DMS79 (cell line): ENCODE measurements around the gene JUP.

Source experiments
- DNase-seq: peaks from one replicate; lab custom pipeline; 2025; lab: John Stamatoyannopoulos, UW

JUP gene

DNA sequence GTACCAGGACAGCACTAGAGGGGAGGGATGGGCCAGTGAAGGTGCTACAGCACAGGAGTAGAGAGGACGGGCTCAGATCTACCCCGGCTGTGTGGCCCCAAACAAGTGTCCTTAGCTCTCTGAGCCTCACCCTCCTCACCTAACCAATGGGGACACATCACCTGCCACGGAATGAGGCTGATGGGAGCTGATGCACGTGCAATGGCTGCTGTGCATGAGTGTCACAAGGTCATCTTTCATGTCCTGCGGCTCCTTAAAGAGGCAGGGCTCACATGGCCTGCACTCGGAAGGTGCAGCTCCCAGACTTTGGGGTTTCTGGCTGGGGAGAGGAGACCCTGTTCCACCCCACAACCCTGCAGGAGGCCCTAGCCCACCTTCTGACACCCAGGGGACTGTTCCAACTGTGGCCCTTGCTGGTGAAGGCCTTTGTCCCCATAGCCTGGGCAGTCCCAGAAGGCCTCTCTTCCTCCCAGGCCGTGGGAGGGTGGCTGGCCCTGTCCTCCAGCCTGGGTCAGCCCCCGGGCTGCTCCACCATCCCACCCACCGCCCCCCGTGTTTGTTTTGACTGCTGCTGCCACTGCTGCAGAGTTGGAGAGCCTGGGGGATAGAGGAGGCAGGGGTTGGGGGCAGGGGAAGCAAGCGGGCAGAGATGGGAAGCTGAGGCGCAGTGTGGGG lies 62.6 kb downstream of the JUP start:
- no peak for DNase-seq

DNA sequence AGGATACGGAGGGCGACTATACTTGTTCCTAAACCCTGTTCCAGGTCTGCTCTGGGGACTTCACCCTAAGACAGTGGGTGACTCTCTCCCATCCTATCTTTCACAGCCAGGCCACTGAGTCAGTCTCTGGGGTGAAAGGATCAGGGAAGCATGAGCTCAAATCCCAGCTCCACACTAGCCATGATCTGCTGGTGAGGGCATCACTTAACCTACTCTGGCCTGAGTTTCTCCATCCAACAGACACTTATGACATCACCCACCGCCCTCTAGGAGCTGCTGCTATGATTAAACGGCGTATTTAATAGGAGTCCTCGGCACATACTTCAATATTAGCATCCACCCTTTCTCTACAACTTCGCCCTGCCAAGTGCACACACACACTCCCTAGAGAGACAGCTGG lies 64.3 kb downstream of the JUP start:
- no peak for DNase-seq

DNA sequence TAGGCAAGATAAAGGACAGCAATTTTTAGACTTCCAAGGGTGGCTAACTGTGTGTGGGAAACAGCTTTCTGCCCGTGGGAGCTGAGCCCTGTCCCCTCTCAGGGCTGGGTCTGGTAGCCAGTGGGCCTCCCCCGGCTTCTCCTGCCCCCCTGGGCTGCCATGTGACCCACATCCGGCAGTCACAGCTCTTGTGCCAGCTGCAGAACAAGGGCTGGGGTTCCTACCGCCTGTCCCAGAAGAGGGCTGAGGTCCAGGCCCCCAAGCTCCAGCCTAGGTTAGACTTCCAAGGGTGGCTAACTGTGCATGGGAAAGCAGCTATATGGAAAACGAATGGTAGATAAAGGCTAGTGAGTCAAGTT lies 68.2 kb downstream of the JUP start:
- DNase-seq, result no peak

DNA sequence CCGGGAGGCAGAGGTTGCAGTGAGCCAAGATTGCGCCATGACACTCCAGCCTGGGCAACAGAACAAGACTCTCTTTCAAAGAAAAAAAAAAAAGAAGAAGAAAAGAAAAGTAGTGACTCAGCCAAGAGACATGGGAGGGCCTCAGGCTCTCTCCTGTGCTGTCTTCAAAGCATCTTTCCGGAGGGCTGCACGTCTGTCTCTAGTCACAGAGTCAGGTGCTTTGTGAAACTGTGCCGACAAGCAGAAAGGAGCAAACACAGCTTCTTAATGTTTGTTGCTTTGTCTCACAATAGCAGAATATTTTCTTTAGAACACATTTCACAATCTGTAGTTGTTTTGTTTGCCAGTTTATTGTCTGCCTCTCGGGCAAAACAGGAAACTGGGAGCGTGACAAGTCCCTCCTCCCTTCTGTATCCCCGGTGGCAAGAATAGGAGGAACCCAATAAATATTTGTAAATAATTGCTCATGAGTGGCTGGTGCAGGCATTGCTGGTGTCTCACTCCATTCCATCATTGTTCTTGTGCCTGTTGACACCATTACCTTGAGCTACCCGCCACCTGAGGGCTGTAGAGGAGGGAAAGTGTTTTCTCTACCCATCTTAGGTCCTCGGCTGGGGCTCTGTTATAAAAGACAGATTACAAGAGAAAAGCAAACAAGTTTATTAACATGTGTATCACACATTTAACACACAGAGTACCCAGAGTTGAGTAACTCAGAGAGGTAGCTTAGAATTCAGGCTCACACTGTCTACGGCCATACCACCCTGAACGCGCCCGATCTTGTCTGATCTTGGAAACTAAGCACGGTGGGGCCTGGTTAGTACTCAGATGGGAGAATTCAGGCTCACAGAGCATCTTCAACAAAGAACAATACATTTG lies 68.9 kb downstream of the JUP start:
- no peak for DNase-seq

DNA sequence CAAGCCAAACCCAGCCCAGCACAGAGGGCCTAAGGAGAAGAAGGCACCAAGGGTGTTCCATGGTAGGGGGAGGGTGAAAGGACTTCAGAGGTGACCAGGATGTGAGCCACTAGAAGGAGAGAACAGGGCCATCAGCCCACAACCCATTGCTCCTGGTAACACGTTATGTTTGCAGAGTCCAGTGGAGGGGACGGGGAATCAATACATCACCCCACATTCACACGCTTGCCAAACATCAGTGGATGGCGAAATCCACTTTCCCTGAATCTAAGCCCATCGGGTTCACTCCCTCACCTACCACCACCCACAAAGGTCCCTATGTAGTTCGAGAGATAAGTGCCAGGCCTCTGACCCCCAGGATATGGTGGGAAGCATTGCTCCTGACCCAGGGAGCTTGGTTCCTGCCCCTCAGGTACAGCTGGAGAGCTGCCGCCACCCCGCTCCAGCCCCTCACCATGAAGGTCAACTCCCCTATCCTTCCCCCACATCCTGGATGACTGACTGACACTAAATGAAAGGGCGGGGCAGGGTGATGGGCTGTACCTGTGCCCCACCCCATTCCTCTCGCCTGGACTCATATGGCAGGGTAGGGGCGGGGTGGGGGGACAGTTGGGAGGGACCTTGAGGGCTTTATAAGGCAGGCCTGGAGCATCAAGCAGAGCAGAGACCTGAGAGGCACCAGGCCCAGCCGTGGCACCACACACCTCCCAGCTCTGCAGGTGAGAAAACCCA lies 74.7 kb downstream of the JUP start, which contains the start of gene GAST:
GAST (plus strand) TSS at position 663 of the 732 bp plus-strand sequence. CDS start 3,106 bp downstream, outside the sequence.
- no peak for DNase-seq

DNA sequence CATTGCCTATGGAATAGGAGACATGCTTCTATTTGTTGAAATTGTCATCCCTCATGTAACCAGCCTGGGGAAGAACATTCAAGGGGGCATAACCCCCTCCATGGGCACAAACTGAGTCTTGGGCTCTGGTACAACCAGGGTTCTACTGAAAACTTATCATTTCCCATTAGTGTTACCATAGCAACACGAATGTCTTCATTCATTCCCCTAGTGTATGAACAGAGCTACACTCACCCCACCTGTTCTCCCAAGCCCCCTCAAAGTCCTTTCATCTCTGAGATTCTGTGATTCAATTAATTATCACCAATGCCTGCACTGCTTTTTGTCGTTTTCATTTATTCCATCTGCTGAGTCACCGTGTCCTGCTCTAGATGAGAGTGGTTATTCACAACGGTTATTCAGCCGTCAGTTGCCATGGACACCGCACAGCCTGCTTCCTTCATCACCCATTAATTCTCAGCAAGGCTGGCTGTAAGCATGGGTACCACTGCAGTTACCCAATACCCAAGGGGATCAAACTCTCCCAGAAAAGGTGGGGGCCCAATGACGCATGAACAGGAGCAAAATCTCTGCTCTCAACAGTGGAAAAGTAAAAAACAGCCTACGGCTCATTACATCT lies 75.9 kb downstream of the JUP start:
- DNase-seq, result peak; percentile 57

DNA sequence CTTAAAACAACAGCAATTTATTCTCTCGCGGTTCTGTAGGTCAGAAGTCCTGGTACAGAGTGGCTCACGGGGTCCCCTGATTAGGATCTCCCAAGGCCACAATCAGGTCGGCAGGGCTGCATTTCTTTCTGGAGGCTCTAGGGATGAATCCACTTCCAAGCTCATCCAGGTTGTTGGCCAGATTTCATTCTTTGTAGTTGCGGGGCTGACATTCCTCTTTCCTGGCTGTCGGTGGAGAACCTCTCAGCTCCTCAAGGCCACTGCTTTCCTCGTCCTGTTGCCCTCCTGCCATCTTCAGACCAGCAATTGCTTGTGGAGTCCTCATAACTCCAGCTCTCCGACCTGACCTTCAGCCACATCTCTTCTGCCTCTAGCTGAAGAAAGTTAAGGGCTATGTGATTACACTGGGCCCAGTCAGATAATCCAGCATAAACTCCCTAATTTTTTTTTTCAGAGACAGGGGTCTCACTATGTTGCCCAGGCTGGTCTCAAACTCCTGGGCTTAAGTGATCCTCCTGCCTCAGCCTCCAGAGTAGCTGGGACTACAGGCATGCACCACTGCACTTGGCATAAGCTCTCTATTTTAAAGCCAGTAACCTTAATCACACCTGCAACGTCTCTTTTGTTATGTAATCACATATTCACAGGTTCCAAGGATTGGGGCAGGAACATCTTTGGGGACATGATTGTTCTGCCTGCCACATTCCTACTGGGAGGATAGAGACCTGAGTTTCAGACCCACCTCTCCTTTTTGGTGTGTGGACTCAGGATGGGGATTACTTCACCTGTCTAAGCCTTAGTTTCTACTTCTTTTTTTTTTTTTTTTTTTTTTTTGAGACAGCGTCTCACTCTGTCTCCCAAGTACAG lies 78.5 kb downstream of the JUP start:
- DNase-seq, result no peak

DNA sequence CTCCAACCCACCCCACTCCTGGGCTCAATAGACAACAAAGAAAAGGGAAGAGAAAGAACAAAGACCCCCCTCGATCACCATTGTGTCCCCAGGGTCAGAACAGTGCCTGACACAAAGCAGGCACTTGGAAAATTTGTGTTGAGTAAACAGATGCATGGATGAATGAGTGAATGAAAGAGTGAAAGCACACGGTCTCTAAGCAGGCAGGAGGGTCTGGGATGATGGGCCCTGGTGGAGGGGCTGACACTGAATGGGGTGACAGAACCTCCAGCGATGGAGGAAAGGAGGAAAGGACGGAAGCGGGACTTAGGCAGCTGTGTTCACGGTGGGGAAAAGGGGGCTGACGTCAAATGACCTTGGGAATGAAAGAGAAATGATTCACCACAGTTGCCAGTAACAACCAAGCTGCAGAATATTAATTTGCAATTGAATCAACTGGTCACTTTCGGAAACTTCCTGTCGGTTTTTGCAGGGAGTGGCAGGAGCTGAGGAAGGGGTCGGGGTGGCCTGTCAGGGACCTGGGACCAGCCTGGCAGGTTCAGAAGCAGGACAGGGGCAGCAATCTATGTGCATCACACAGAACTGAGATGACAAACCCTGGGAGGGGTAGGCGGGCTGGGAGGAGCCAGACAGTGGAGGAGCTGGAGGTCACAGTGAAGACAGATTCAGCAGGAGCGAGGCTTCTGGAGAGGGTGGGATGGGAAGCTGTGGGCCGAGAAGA lies 81.1 kb downstream of the JUP start:
- DNase-seq, result no peak
